ACHN (cell line): ENCODE data around the gene ELL2.
"Not testable (repeated sequence)": the region's sequence is repeated elsewhere in the genome, so short reads cannot be mapped to it uniquely, and the experiment has no call there.

Experiments
- DNase-seq: peaks from one replicate; pipeline ENCODE4 v3.0.0-alpha.2; 2015
- in situ Hi-C: cut with HindIII; loops from 2 replicates; pipeline ENCODE4 v1.10.0; 2017; ENCODE audit warnings: low sequenced_read_pairs, low pct_ligation_motif_present, low pct_unique_long_range_greater_than_20kb

ELL2 gene

GRCh38 chr5:95858023-95858461, 103.6 kb downstream of the ELL2 start:
- in situ Hi-C loops = loop anchor here (25.0 kb wide), 1 partner anchor 479 kb away; no protein-coding TSS in a partner anchor
- peak; percentile 58 for DNase-seq

GRCh38 chr5:95857185-95857945, 104.3 kb downstream of the ELL2 start:
- in situ Hi-C loops = loop anchor here (25.0 kb wide), 1 partner anchor 480 kb away; no protein-coding TSS in a partner anchor
- DNase-seq = no peak

GRCh38 chr5:95856501-95856981, 105.1 kb downstream of the ELL2 start:
- in situ Hi-C loops = loop anchor here (25.0 kb wide), 1 partner anchor 481 kb away; no protein-coding TSS in a partner anchor
- no peak for DNase-seq

GRCh38 chr5:95853490-95853889, 108.2 kb downstream of the ELL2 start:
- in situ Hi-C loops = loop anchor here (25.0 kb wide), 1 partner anchor 484 kb away; no protein-coding TSS in a partner anchor
- DNase-seq = no peak

- in situ Hi-C loops = loop anchor here (25.0 kb wide), 1 partner anchor 485 kb away; no protein-coding TSS in a partner anchor
- no peak for DNase-seq
These were observed 109.1 kb downstream of the ELL2 start for GRCh38 chr5:95852567-95852966.

- in situ Hi-C loops = loop anchor here (25.0 kb wide), 1 partner anchor 486 kb away; no protein-coding TSS in a partner anchor
- DNase-seq = not testable (repeated sequence)
These were observed 110.5 kb downstream of the ELL2 start for GRCh38 chr5:95851141-95851540.

- no peak for DNase-seq
- in situ Hi-C loops = loop anchor here (25.0 kb wide), 1 partner anchor 487 kb away; no protein-coding TSS in a partner anchor
These were observed 111.2 kb downstream of the ELL2 start for GRCh38 chr5:95850391-95850894.

GRCh38 chr5:95848701-95849100, 113.0 kb downstream of the ELL2 start:
- DNase-seq = no peak
- in situ Hi-C loops = no loop called here

- no peak for DNase-seq
- in situ Hi-C loops = no loop called here
These were observed 114.4 kb downstream of the ELL2 start for GRCh38 chr5:95847261-95847592.

GRCh38 chr5:95846554-95847260, 114.9 kb downstream of the ELL2 start:
- DNase-seq = peak; percentile 70
- in situ Hi-C loops = no loop called here

GRCh38 chr5:95845391-95845790, 116.3 kb downstream of the ELL2 start:
- DNase-seq = no peak
- in situ Hi-C loops = no loop called here

- DNase-seq = no peak
These were observed 117.9 kb downstream of the ELL2 start for GRCh38 chr5:95843733-95844223.

GRCh38 chr5:95842854-95843544, 118.7 kb downstream of the ELL2 start:
- DNase-seq = peak; percentile 86
- in situ Hi-C loops = no loop called here

More at GRCh38 chr5:95843733-95844223, 117.9 kb downstream of the ELL2 start:
- in situ Hi-C loops = no loop called here

GRCh38 chr5:95841914-95842812, 119.5 kb downstream of the ELL2 start:
- in situ Hi-C loops = no loop called here
- no peak for DNase-seq

GRCh38 chr5:95840956-95841705, 120.5 kb downstream of the ELL2 start:
- DNase-seq = no peak
- in situ Hi-C loops = no loop called here

- no peak for DNase-seq
- in situ Hi-C loops = no loop called here
These were observed 122.0 kb downstream of the ELL2 start for GRCh38 chr5:95839658-95840057.

GRCh38 chr5:95838556-95838955, 123.1 kb downstream of the ELL2 start:
- in situ Hi-C loops = no loop called here
- no peak for DNase-seq
